Nephron progenitor cell (in vitro differentiated cells): ENCODE results near the gene ABCC11.

ENCODE experiments used
- DNase-seq: peaks from one replicate; pipeline ENCODE4 v3.0.0; 2021
- H3K27ac Mint-ChIP-seq: 2 replicates; pipeline ENCODE4 v1.8.0; 2021; ENCODE audit warnings: mild to moderate bottlenecking, moderate library complexity, mixed read lengths
- H3K27me3 Mint-ChIP-seq: 2 replicates; pipeline ENCODE4 v1.8.0; 2021; ENCODE audit warnings: mild to moderate bottlenecking, low read depth, mixed read lengths; ENCODE audit not compliant: poor library complexity
- H3K36me3 Mint-ChIP-seq: 2 replicates; pipeline ENCODE4 v1.8.0; 2021; ENCODE audit warnings: low read depth, mixed read lengths
- H3K4me1 Mint-ChIP-seq: 2 replicates; pipeline ENCODE4 v1.8.0; 2021; ENCODE audit warnings: mixed read lengths
- H3K4me3 Mint-ChIP-seq: 2 replicates; pipeline ENCODE4 v1.8.0; 2021; ENCODE audit warnings: mild to moderate bottlenecking, moderate library complexity, mixed read lengths
- H3K9me3 Mint-ChIP-seq: 2 replicates; pipeline ENCODE4 v1.8.0; 2021; ENCODE audit warnings: mild to moderate bottlenecking, moderate library complexity, mixed read lengths
- CTCF ChIP-seq: fragments of 200-600 bp; sonication (generic); IDR thresholded peaks from 2 replicates; pipeline ENCODE4 v1.5.0; 2021; ENCODE audit warnings: antibody characterized with exemption

ABCC11 gene

GRCh38 chr16:48203974-48204824 lies 43.1 kb downstream of the ABCC11 start:
- no peaks in the 10 kb centered on the region for H3K36me3 Mint-ChIP-seq
- no peak for TF ChIP-seq CTCF
- H3K4me3 Mint-ChIP-seq = no peak overlapping the region
- no peak overlapping the region for H3K27ac Mint-ChIP-seq
- H3K27me3 Mint-ChIP-seq = peaks cover 33% of the 10 kb centered on the region
- no peaks in the 10 kb centered on the region for H3K9me3 Mint-ChIP-seq
- H3K4me1 Mint-ChIP-seq = peaks cover 7% of the 10 kb centered on the region
- no peak for DNase-seq

GRCh38 chr16:48201515-48202201 lies 45.7 kb downstream of the ABCC11 start:
- peaks cover 15% of the 10 kb centered on the region for H3K27me3 Mint-ChIP-seq
- TF ChIP-seq CTCF = no peak

GRCh38 chr16:48197294-48197693 lies 50.0 kb downstream of the ABCC11 start:
- Mint-ChIP-seq H3K9me3 (no peaks in the 10 kb centered on the region), H3K4me1 (peaks cover 7% of the 10 kb centered on the region), H3K4me3 (no peak overlapping the region), H3K36me3 (no peaks in the 10 kb centered on the region), H3K27me3 (peaks cover 8% of the 10 kb centered on the region), H3K27ac (no peak overlapping the region)
- DNase-seq = no peak
- TF ChIP-seq CTCF = no peak

More at GRCh38 chr16:48201515-48202201, 45.7 kb downstream of the ABCC11 start:
- Mint-ChIP-seq H3K27ac (no peak overlapping the region), H3K36me3 (no peaks in the 10 kb centered on the region), H3K9me3 (no peaks in the 10 kb centered on the region), H3K4me3 (no peak overlapping the region), H3K4me1 (peaks cover 7% of the 10 kb centered on the region)
- no peak for DNase-seq

GRCh38 chr16:48194828-48195556 lies 52.3 kb downstream of the ABCC11 start:
- H3K4me3 Mint-ChIP-seq = no peak overlapping the region
- no peaks in the 10 kb centered on the region for H3K9me3 Mint-ChIP-seq
- H3K27me3 Mint-ChIP-seq = peaks cover 13% of the 10 kb centered on the region
- DNase-seq = no peak
- H3K27ac Mint-ChIP-seq = no peak overlapping the region
- no peak for TF ChIP-seq CTCF
- H3K4me1 Mint-ChIP-seq = peaks cover 1% of the 10 kb centered on the region
- H3K36me3 Mint-ChIP-seq = no peaks in the 10 kb centered on the region

- no peaks in the 10 kb centered on the region for H3K4me1 Mint-ChIP-seq
- no peak overlapping the region for H3K4me3 Mint-ChIP-seq
- peaks cover 13% of the 10 kb centered on the region for H3K27me3 Mint-ChIP-seq
- no peak overlapping the region for H3K27ac Mint-ChIP-seq
- no peak for TF ChIP-seq CTCF
- H3K9me3 Mint-ChIP-seq = no peaks in the 10 kb centered on the region
- DNase-seq = no peak
- no peaks in the 10 kb centered on the region for H3K36me3 Mint-ChIP-seq
These were observed 53.5 kb downstream of the ABCC11 start for GRCh38 chr16:48193846-48194245.
